Hepatic stellate cell (primary cell): ENCODE results near the gene LGALS1.

ENCODE experiments used
- DNase-seq: peaks from one replicate; pipeline ENCODE4 v3.0.0; 2011; ENCODE audit warnings: low spot score

The LGALS1 gene

GRCh38 chr22:37674951-37675929 is at the start of gene LGALS1:
TSS of gene LGALS1 (plus strand) at chr22:37675636. CDS start at chr22:37675703, 67 bp downstream.
- DNase-seq, result peak; percentile 96

DNA sequence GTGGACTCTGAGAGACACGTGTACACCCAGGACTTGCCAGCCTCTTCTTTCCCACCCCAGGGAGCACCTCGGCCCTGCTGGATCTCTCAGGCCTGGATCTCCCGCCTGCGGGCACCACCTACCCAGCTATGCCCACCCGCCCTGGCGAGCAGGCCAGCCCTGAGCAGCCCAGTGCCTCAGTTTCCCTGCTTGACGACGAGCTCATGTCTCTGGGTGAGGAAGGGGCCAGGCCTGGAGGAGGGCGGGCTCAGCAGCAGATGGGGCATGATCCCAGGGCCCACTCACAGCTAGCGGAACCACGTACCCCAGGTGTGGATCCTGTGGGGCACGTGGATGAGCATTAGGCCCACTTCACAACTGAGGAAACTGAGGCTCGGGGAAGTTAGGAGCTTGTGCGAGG is 49.7 kb upstream of the LGALS1 start:
- no peak for DNase-seq

DNA sequence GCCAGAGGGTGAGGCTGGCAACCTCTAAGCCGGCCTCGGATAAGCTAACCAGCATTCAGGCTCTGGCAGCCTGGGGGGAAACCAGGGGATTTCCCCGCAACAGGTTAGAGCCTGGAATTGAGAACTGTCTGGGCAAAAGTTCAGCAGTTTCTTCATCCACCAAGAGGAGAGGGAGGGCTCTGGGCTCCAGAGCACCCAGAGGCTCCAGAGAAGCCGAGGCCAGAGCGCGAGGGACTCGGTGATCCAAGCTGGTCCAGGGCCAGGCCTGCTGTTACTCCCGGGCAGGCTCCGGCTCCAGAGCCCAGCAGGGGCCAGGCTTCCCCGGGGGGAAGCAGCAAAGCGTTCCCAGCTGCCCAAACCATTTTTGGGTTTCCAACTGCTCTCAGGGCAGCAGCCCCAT is 49.3 kb upstream of the LGALS1 start:
- DNase-seq, result no peak

DNA sequence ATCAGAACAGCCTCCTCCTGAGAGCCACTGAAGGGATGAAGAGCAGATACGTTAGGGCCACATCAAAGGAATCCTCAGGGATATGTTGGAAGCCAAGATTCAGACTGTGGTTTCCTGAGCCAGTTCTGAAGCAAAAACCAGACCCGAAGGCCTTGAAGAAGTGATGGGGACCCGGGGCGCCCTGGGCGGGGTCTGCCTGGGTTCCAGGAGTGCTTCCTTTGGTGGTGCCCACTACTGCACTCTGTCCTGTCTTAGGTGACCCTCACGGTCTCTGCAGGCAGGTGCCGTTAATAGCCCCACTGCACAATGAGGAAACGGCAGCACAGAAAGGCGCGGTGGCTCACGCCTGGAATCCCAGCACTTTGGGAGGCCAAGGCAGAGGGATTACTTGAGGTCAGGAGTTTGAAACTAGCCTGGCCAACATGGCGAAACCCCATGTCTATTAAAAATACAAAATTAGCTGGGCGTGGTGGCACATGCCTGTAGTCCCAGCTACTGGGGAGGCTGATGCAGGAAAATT is 48.8 kb upstream of the LGALS1 start:
- DNase-seq, result no peak

DNA sequence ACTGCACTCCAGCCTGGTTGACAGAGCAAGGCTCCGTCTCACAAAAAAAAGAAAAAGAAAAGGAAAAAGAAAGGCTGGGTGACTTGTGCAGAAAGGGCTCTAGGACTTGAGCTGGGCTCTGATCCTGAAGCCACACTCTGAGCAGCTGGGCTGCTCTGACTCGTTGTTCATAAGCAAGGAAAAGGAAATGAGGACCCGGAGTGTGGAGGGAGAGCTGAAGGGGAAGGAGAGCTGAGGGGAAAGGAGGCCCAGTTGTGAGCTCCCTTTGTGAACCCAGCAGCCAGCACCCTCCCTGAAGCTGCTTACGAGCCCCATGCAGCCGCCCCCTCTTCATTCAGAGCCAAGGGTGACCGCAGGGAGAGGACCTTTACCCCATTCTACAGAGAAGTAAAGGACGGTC is 48.3 kb upstream of the LGALS1 start:
- DNase-seq, result no peak

GRCh38 chr22:37627545-37627944 is 47.9 kb upstream of the LGALS1 start:
- no peak for DNase-seq

- DNase-seq, result no peak
Measured at GRCh38 chr22:37628830-37629229, 46.6 kb upstream of the LGALS1 start.

DNA sequence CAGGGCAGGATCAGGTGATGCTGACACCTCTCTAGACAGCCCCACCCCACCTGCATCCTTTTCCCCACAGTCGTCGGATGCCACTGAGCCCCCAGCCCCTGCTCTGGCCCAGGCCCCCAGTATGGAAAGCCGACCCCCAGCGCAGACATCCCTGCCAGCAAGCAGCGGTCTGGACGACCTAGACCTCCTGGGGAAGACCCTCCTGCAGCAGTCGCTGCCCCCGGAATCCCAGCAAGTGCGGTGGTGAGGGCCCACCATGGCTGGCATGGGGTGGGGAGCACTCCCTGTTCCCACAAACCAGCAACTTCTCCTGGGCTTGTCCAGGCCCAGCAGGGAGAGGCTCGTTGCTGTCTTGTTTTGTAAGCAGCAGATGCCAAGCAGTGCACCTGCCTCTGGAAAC is 45.5 kb upstream of the LGALS1 start:
- DNase-seq, result no peak

DNA sequence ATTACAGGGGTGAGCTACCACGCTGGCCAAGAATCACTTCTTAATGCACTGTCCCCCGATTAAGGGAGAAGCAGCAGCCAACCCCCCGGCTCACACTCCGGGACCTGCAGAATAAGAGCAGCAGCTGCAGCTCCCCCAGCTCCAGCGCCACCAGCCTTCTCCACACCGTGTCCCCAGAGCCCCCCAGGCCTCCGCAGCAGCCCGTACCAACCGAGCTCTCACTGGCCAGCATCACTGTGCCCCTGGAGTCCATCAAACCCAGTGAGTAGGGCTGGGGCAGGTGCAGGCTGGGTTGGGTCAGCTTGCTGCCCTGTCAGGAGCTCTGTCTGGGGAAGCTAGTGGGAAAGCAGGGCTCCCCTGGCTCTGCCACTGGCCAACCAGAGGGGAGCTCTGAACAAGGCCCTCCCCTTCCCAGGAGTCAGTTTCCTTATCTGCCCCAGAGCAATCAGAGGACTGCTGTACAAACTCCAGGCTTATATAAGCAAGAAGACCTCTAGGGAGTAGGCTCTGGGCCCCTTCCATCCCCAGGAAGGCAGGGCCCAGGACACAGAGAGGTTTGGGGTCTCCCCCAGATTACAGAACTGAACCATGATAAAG is 44.5 kb upstream of the LGALS1 start:
- no peak for DNase-seq

GRCh38 chr22:37631448-37632173 is 43.8 kb upstream of the LGALS1 start:
- no peak for DNase-seq

GRCh38 chr22:37632174-37633088 is 43.0 kb upstream of the LGALS1 start:
- DNase-seq, result no peak

- no peak for DNase-seq
Measured at GRCh38 chr22:37633089-37633624, 42.3 kb upstream of the LGALS1 start.

DNA sequence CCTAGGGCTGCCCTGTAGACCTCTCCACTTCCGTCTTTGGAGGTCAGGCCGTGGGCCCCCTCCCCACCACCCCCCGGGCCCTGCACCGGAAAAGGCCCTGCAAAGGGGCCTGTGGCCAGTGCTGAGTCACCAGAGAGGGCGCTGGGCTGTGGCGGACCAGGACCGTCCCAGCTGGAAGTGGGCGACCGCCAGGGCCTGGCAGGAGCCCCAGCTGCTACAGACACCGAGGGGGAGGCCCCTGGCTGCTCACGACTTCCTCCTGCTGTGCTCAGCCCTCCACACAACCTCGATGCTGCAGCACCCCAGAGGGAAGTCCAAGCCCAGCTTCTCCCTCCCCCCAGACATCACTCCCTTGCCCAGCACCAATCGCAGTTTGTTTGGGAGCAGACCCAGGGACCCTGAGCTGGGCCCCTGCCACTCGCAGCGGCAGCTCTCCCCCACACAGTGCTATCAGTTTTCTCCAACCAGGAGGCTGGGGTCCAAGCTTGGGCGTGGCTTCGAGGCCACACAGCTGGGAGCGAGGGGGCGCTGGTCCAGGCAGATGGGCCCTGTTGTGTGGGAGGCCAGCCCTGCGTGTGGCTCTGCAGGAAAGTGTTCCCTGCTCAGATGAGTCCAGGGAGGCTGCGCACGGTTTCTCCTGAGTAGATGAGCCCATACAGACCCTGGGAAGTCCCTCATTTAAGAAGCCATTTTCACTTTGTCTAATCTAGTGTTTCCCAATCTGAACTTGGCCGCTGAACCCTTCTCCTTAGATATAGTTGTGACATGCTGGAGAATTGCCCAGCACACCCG is 41.6 kb upstream of the LGALS1 start:
- peak; percentile 94 for DNase-seq

- no peak for DNase-seq
Measured at GRCh38 chr22:37634417-37634924, 41.0 kb upstream of the LGALS1 start.

- DNase-seq, result no peak
Measured at GRCh38 chr22:37635157-37635556, 40.3 kb upstream of the LGALS1 start.

- peak; percentile 81 for DNase-seq
Measured at GRCh38 chr22:37636186-37636948, 39.1 kb upstream of the LGALS1 start.

DNA sequence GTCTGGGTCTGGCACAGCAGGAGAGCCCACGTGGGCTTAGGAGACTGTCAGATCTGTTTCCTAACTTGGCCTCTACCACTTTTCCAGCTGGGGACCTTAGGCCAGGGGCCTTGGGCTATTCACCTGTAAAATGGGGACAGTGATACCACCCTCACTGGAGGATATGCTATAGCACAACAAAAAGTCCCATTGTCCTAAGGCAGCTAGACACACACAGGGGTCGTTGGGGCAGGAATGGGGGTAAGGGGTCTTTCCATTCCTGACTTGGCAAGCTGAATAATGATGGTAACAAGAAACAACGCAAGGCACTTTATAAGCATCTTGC is 38.5 kb upstream of the LGALS1 start:
- DNase-seq, result no peak

- no peak for DNase-seq
Measured at GRCh38 chr22:37638391-37639069, 36.9 kb upstream of the LGALS1 start.
